ENCODE measurements around the gene ARHGAP1.

ARHGAP1 gene

GRCh38 chr11:46635557-46636139, 64.8 kb downstream of the ARHGAP1 start:
- no peak for DNase-seq

- no peak for DNase-seq
Observed at GRCh38 chr11:46633291-46634217, 66.9 kb downstream of the ARHGAP1 start.

DNA sequence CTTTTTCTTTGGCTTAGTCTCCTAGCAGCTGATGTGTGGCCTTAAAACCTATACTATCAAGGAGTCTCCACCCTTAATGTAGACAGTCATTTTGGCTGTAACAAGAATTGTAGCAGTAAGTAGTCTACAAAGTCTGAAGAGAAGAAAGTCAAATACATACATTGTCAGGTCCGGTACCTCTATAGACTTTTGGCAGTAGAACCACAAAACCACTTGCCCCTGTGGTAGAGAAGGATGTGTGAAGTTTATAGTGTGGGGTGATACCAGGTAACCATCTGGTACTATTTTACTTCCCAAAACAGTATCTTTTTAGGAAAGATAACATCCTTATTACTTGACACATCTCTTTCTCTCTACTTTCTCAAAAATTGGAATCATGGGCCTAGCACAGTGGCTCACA, 67.9 kb downstream of the ARHGAP1 start:
- no peak for DNase-seq

DNA sequence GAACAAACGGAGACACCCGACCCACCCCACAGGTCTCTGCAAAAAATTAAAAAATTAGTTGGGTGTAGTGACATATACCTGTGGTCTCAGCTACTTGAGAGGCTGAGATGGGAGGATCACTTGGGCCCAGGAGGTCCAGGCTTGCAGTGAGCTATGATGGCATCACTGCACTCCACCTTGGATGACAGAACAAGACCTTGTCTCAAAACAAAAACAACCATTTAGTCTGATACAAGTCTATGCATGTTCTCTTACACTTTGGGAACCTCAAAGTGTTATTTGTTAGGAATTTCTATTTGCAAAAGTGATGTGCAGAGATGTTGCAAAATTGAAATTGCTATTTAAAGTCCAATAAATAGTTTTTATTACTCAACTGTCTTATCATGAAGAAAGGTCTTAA, 68.7 kb downstream of the ARHGAP1 start:
- DNase-seq: no peak

GRCh38 chr11:46630237-46630636, 70.2 kb downstream of the ARHGAP1 start:
- DNase-seq: no peak

DNA sequence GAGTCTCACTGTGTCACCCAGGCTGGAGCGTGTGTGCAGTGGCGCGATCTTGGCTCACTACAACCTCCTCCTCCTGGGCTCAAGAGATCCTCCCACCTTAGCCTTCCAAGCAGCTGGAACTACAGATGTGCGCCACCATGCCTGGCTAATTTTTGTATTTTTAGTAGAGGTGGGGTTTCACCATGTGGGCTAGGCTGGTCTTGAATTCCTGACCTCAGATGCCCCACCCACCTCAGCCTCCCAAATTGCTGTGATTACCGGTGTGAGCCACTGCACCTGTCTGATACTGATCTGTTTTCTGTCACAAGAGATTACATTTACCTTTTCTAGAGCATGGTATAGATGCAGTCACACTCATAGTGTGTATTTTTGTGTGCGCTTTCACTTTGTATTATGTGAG, 71.5 kb downstream of the ARHGAP1 start:
- DNase-seq: no peak

Data from NCI-H2171 treated with DMSO at 0.1 percent for 48 hours (cell line).